Body of pancreas (tissue), 4 donors: Measurements from ENCODE around the gene SCGB1A1. TPM values are rescaled to one million over a fixed set of nuclear protein-coding genes. Genes with fewer than 3 reads are reported as not detected.
A peak's percentile ranks its signal among the peaks of the same experiment; 100 is the strongest.
"Not testable (repeated sequence)": the region's sequence is repeated elsewhere in the genome, so short reads cannot be mapped to it uniquely, and the experiment has no call there.

ENCODE experiments used
- ATAC-seq: fragments of 150-250 bp; one replicate; pipeline ENCODE4 v1.9.1; 2016
- DNase-seq, 4 donors: peaks; one replicate each; pipeline ENCODE4 v3.0.0-alpha.2; 2019
- H3K27ac ChIP-seq, 4 donors: fragments of 200-600 bp; sonication (generic); 1 replicate in 3 of 4; 2 replicates in 1 of 4; pipeline versions ENCODE4 v1.5.1 to v1.6.1; 2016 to 2019; ENCODE audit warnings: mild to moderate bottlenecking in 1 of 4, mixed read lengths in 1 of 4, moderate library complexity in 1 of 4
- H3K27me3 ChIP-seq, 2 donors: fragments of 200-600 bp; sonication (generic); one replicate each; pipeline ENCODE4 v1.6.0; 2016; ENCODE audit warnings: mild to moderate bottlenecking in 1 of 2
- H3K36me3 ChIP-seq, 2 donors: fragments of 200-600 bp; sonication (generic); replicated peaks in 1 of 2; 2 replicates each; pipeline ENCODE4 v1.5.1; 2016; ENCODE audit warnings: low read depth in 2 of 2; ENCODE audit not compliant: insufficient read depth in 1 of 2
- H3K4me1 ChIP-seq: fragments of 200-600 bp; sonication (generic); one replicate; pipeline ENCODE4 v1.6.0; 2016
- H3K4me3 ChIP-seq, 2 donors: fragments of 200-600 bp; sonication (generic); 1 replicate in 1 of 2; 2 replicates in 1 of 2; pipeline ENCODE4 v1.5.1; 2016 to 2019
- H3K9me3 ChIP-seq, 3 donors: fragments of 200-600 bp; sonication (generic); 1 replicate in 2 of 3; 2 replicates in 1 of 3; pipeline ENCODE4 v1.5.1; 2016
- CTCF ChIP-seq, 7 experiments: fragments of 450-650 bp in 4 of 7; fragments of 200-600 bp in 3 of 7; sonication (generic) in 3 of 7; IDR thresholded peaks; one replicate each; pipeline ENCODE4 v1.5.1; 2016 to 2019; ENCODE audit warnings: antibody characterized with exemption in 7 of 7
- POLR2A ChIP-seq, 3 donors: fragments of 450-650 bp; IDR thresholded peaks; one replicate each; pipeline ENCODE4 v1.6.1; 2016; ENCODE audit warnings: antibody characterized with exemption in 3 of 3, mild to moderate bottlenecking in 2 of 3
- WGBS, 2 donors: methylation state at CpG; one replicate each; pipeline ENCODE4 v1.1.5; 2017; 5-methylcytosine and 5-hydroxymethylcytosine counted together
- intact Hi-C: fragments of 100-400 bp; cut with DNase I; formaldehyde crosslinking; loops from one replicate; pipeline ENCODE4 v1.15.1; 2023
- total RNA-seq, 2 donors: library from RNA; depleted of rRNA; stranded (reverse); fragments of >200 nt; gene quantifications; one replicate each; pipeline ENCODE4 v1.1.0, GENCODE V29; 2016

Gene SCGB1A1
- total RNA-seq, 2 donors from 2014 or later = not detected

GRCh38 chr11:62374801-62375200, 44.0 kb upstream of the SCGB1A1 start:
- TF ChIP-seq CTCF (IDR thresholded peaks at IDR 0.05) (no peak), POLR2A (IDR thresholded peaks at IDR 0.05) (no peak)
- Histone ChIP-seq H3K4me3 (no peak overlapping the region), H3K9me3 (no peaks in the 10 kb centered on the region), H3K27ac (no peak overlapping the region), H3K27me3 (no peaks in the 10 kb centered on the region), H3K4me1 (peaks cover 16% of the 10 kb centered on the region), H3K36me3 (no peaks in the 10 kb centered on the region)
- no peak for DNase-seq
- intact Hi-C loops = no loop called here
- 80 to 82% methylated on average over 5 to 9 of the region's 9 CpGs for WGBS, 2 donors
- no peak for ATAC-seq

- H3K4me3 ChIP-seq, H3K36me3 ChIP-seq, intact Hi-C loops, H3K27me3 ChIP-seq, H3K9me3 ChIP-seq, ATAC-seq, H3K27ac ChIP-seq: not testable (repeated sequence)
- peaks cover 19% of the 10 kb centered on the region for H3K4me1 ChIP-seq
- WGBS, 2 donors = 2% methylated on average over 9 of the region's 9 CpGs
- TF ChIP-seq CTCF (IDR thresholded peaks at IDR 0.05) = peak in 6 of 7 experiments; percentile 27 to 67 (median 44)
- DNase-seq = peak in 3 of 4 donors; percentile 45 to 63 (median 59)
These were observed 40.3 kb upstream of the SCGB1A1 start for GRCh38 chr11:62378459-62379063.

GRCh38 chr11:62379586-62379985, 39.2 kb upstream of the SCGB1A1 start:
- H3K27ac ChIP-seq, ATAC-seq, H3K27me3 ChIP-seq, H3K4me3 ChIP-seq, intact Hi-C loops, H3K36me3 ChIP-seq, DNase-seq, H3K9me3 ChIP-seq: not testable (repeated sequence)
- H3K4me1 ChIP-seq = peaks cover 24% of the 10 kb centered on the region
- WGBS, 2 donors = 33 to 43% methylated on average over 2 of the region's 2 CpGs

GRCh38 chr11:62380821-62381245, 38.0 kb upstream of the SCGB1A1 start:
- H3K27me3 ChIP-seq, H3K4me3 ChIP-seq, intact Hi-C loops, H3K36me3 ChIP-seq, H3K9me3 ChIP-seq: not testable (repeated sequence)
- ATAC-seq (peak; percentile 89), DNase-seq (peak; percentile 40 to 63 (median 62))
- Histone ChIP-seq H3K27ac (peak overlapping the region in 1 of 4 donors; percentile 20), H3K4me1 (peaks cover 24% of the 10 kb centered on the region)
- peak; percentile 64 to 87 (median 78) for TF ChIP-seq CTCF (IDR thresholded peaks at IDR 0.05)
- WGBS, 2 donors = 1 to 2% methylated on average over 12 of the region's 12 CpGs

GRCh38 chr11:62383822-62384221, 35.0 kb upstream of the SCGB1A1 start:
- Histone ChIP-seq H3K27ac (peak overlapping the region in 2 of 4 donors; percentile 36 to 40), H3K4me1 (peaks cover 24% of the 10 kb centered on the region), H3K36me3 (no peaks in the 10 kb centered on the region), H3K27me3 (no peaks in the 10 kb centered on the region), H3K9me3 (no peaks in the 10 kb centered on the region), H3K4me3 (no peak overlapping the region)
- peak in 1 of 4 donors; percentile 42 for DNase-seq
- intact Hi-C loops = no loop called here
- TF ChIP-seq POLR2A (IDR thresholded peaks at IDR 0.05) (no peak), CTCF (IDR thresholded peaks at IDR 0.05) (no peak)
- WGBS, 2 donors = 52 to 54% methylated on average over 6 of the region's 6 CpGs
- ATAC-seq = peak; percentile 59

- DNase-seq, intact Hi-C loops, H3K27ac ChIP-seq, H3K36me3 ChIP-seq, H3K27me3 ChIP-seq, H3K9me3 ChIP-seq, ATAC-seq, H3K4me3 ChIP-seq: not testable (repeated sequence)
- peaks cover 18% of the 10 kb centered on the region for H3K4me1 ChIP-seq
- WGBS, 2 donors = 90 to 91% methylated on average over 3 of the region's 3 CpGs
These were observed 32.8 kb upstream of the SCGB1A1 start for GRCh38 chr11:62386083-62386482.
